ENCODE data around the gene AXIN2.
"Not testable (repeated sequence)": the region's sequence is repeated elsewhere in the genome, so short reads cannot be mapped to it uniquely, and the experiment has no call there.

The AXIN2 gene

GRCh38 chr17:65503557-65503956 lies 57.9 kb downstream of the AXIN2 start:
- H3K4me3 ChIP-seq (ENCODE audit: low read length), result no peak overlapping the region
- DNase-seq (ENCODE audit: low read depth, low spot score), result no peak

- DNase-seq (ENCODE audit: low read depth, low spot score), result no peak
- no peak overlapping the region for H3K4me3 ChIP-seq (ENCODE audit: low read length)
Observed at GRCh38 chr17:65498816-65499215, 62.6 kb downstream of the AXIN2 start.

- no peak for DNase-seq (ENCODE audit: low read depth, low spot score)
- no peak overlapping the region for H3K4me3 ChIP-seq (ENCODE audit: low read length)
Observed at GRCh38 chr17:65496801-65497200, 64.6 kb downstream of the AXIN2 start.

- DNase-seq (ENCODE audit: low read depth, low spot score), result peak; percentile 73
- peak overlapping the region; percentile 17 for H3K4me3 ChIP-seq (ENCODE audit: low read length)
Observed at GRCh38 chr17:65495122-65496055, 66.1 kb downstream of the AXIN2 start.

- H3K4me3 ChIP-seq (ENCODE audit: low read length), result no peak overlapping the region
- no peak for DNase-seq (ENCODE audit: low read depth, low spot score)
Observed at GRCh38 chr17:65489413-65490155, 71.9 kb downstream of the AXIN2 start.

- no peak for DNase-seq (ENCODE audit: low read depth, low spot score)
- no peak overlapping the region for H3K4me3 ChIP-seq (ENCODE audit: low read length)
Observed at GRCh38 chr17:65488665-65489064, 72.8 kb downstream of the AXIN2 start.

GRCh38 chr17:65487990-65488389 lies 73.5 kb downstream of the AXIN2 start:
- DNase-seq (ENCODE audit: low read depth, low spot score), result no peak
- H3K4me3 ChIP-seq (ENCODE audit: low read length), result no peak overlapping the region

GRCh38 chr17:65487161-65487560 lies 74.3 kb downstream of the AXIN2 start:
- DNase-seq (ENCODE audit: low read depth, low spot score), result peak; percentile 70
- no peak overlapping the region for H3K4me3 ChIP-seq (ENCODE audit: low read length)

GRCh38 chr17:65485388-65486299 lies 75.8 kb downstream of the AXIN2 start:
- no peak for DNase-seq (ENCODE audit: low read depth, low spot score)
- H3K4me3 ChIP-seq (ENCODE audit: low read length), result no peak overlapping the region

GRCh38 chr17:65484405-65484804 lies 77.0 kb downstream of the AXIN2 start:
- H3K4me3 ChIP-seq (ENCODE audit: low read length); DNase-seq (ENCODE audit: low read depth, low spot score): not testable (repeated sequence)

- DNase-seq (ENCODE audit: low read depth, low spot score), result no peak
- no peak overlapping the region for H3K4me3 ChIP-seq (ENCODE audit: low read length)
Observed at GRCh38 chr17:65483438-65483837, 78.0 kb downstream of the AXIN2 start.

GRCh38 chr17:65482201-65482600 lies 79.2 kb downstream of the AXIN2 start:
- H3K4me3 ChIP-seq (ENCODE audit: low read length), result no peak overlapping the region
- no peak for DNase-seq (ENCODE audit: low read depth, low spot score)

GRCh38 chr17:65479282-65479681 lies 82.2 kb downstream of the AXIN2 start:
- H3K4me3 ChIP-seq (ENCODE audit: low read length), result no peak overlapping the region
- no peak for DNase-seq (ENCODE audit: low read depth, low spot score)
